Measurements from ENCODE around the gene SNRPA1.

Gene SNRPA1

DNA sequence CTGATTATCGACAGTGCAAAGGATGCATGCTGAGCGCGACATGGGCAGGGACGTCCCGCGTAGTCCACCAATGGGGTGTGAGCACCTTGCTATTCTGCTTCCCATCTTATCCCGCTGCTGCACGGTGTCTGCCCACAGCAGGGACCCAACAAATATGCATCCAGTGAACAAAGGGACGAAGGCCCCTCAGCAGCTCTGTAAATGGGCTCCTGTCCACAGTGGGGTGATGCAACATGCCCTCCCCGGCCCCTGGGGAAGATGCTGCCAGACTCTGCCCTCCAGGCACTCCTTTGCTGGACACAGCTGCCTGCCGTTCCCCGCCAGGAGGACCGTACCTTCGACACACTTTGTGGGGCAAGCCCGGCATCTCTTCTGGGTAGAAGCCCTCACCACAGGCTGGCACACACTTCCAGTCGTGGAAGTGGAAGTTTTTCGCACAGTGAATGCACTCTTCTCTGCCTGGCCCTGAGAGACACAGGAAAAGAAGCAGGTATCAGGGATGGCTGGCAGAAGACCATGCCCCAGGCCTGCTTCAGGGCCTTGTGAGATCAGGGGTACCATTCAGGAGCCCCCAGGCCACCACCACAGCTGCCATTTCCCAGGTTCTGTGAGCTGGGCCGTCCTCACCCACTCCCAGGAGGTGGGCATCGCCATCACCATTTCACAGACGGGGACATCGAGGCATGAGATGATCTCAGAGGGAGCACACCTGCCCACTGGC lies 18.2 kb upstream of the SNRPA1 start:
- FAIRE-seq (no peak), DNase-seq (ENCODE audit: insufficient read length, low spot score) (no peak)
- TF ChIP-seq POLR2A (IDR thresholded peaks at IDR 0.05; ENCODE audit: low read depth, low read length), result no peak

DNA sequence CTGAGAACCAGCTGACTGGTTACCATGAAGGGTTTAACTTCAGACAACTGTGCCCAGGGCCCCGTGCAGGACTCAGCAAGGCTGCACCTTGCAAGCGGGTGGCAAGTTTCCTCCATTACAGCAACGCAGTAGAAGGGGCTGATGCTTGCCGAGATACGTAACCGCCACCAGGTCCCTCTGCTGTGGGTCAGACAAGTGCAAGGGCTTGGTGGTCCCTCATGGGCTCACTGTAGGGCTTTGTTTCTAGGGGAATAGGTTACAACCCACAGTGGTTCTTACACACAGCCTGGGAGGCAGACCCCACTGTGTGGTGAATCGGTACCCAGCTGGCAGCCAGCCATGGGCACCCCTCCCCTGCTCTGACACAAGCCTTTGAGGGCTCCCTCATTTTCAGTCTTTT lies 15.5 kb upstream of the SNRPA1 start:
- no peak for DNase-seq (ENCODE audit: insufficient read length, low spot score)
- TF ChIP-seq POLR2A (IDR thresholded peaks at IDR 0.05; ENCODE audit: low read depth, low read length), result no peak
- no peak for FAIRE-seq

- no peak for DNase-seq (ENCODE audit: insufficient read length, low spot score)
- no peak for FAIRE-seq
- no peak for TF ChIP-seq POLR2A (IDR thresholded peaks at IDR 0.05; ENCODE audit: low read depth, low read length)
Measured at GRCh38 chr15:101310161-101310480, 15.1 kb upstream of the SNRPA1 start.

- no peak for FAIRE-seq
- DNase-seq (ENCODE audit: insufficient read length, low spot score), result no peak
- TF ChIP-seq POLR2A (IDR thresholded peaks at IDR 0.05; ENCODE audit: low read depth, low read length), result no peak
Measured at GRCh38 chr15:101309436-101310160, 14.6 kb upstream of the SNRPA1 start.

DNA sequence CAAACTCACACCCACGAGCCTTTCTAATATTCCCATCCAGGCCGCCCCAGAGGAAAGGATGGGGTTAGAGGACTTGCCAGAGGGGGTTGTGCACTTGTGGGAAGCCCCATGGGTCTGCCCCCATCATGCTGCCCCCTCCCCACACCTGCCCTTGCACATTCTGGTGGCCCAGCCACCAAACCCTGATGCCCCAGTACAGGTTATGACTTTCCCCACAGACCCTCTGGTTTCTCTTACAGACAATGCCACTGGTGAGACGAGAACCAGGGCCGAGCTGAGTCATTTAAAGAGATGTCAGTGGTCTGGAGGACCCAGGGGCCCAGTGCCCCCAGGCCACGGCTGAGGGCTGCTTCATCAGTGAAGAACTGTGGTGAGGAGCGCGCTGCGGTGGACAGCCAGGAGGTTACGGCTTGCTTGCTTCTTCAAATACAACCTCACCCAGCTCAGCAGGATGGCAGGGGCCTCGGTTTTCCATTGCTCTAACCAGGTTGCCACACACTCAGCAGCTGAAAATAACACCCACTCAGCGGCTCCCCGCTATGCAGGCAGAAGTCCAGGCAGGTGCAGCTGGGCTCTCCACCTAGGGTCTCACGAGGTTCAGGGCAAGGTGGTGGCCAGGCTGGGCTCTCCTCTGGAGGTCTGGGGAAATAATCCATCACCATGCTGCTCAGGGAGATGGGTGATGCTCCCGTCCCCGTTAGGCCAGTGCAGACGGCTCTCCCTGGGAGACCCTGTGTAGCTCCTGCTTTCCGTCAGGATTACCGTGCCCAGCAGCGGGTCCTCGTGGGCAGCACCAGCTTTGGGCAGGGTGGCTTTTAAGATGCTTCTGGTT lies 13.8 kb upstream of the SNRPA1 start:
- no peak for TF ChIP-seq POLR2A (IDR thresholded peaks at IDR 0.05; ENCODE audit: low read depth, low read length)
- no peak for DNase-seq (ENCODE audit: insufficient read length, low spot score)
- no peak for FAIRE-seq

DNA sequence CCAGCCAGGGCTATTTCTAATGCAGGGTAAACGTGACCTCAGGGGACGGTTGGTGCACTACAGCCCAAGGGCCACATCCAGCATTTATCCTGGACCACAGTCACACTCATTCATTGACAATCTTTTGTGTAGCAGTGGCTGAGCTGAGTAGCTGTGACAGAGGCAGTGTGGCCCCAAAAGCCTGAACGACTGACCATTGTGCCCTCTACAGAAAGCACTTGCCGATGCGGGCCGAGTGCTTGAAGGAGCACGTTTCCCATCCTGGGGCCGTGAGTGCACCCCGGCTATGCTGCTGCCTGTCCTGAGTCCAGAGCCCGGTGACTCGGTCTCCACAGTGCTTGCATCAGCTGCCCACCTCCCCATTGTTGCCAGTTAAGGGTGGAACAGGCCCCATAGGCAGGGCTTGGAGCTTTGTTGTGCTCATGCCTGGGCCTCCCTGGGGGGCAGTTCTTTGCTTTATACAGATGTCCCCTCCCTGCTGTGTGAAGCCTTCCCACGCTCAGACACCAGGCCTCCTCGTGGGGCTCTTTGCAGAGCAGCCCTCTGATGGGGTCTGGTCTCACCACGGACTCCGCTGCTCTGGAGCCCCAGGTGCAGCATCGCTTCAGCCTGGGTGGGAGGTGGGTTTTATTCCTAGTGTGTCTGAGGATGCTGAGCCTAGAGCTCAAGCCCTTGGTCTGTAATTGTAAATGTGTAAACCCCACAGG lies 13.0 kb upstream of the SNRPA1 start:
- no peak for TF ChIP-seq POLR2A (IDR thresholded peaks at IDR 0.05; ENCODE audit: low read depth, low read length)
- DNase-seq (ENCODE audit: insufficient read length, low spot score) (no peak), FAIRE-seq (no peak)

GRCh38 chr15:101307048-101307896 lies 12.2 kb upstream of the SNRPA1 start:
- FAIRE-seq (no peak), DNase-seq (ENCODE audit: insufficient read length, low spot score) (no peak)
- no peak for TF ChIP-seq POLR2A (IDR thresholded peaks at IDR 0.05; ENCODE audit: low read depth, low read length)

GRCh38 chr15:101306341-101307047 lies 11.4 kb upstream of the SNRPA1 start:
- no peak for TF ChIP-seq POLR2A (IDR thresholded peaks at IDR 0.05; ENCODE audit: low read depth, low read length)
- FAIRE-seq (no peak), DNase-seq (ENCODE audit: insufficient read length, low spot score) (no peak)

- no peak for DNase-seq (ENCODE audit: insufficient read length, low spot score)
- no peak for FAIRE-seq
- TF ChIP-seq POLR2A (IDR thresholded peaks at IDR 0.05; ENCODE audit: low read depth, low read length), result no peak
Measured at GRCh38 chr15:101305820-101306255, 10.8 kb upstream of the SNRPA1 start.

- no peak for DNase-seq (ENCODE audit: insufficient read length, low spot score)
- no peak for FAIRE-seq
- no peak for TF ChIP-seq POLR2A (IDR thresholded peaks at IDR 0.05; ENCODE audit: low read depth, low read length)
Measured at GRCh38 chr15:101303408-101303807, 8.4 kb upstream of the SNRPA1 start.

GRCh38 chr15:101296418-101297405 lies 1.7 kb upstream of the SNRPA1 start:
- TF ChIP-seq POLR2A (IDR thresholded peaks at IDR 0.05; ENCODE audit: low read depth, low read length), result no peak
- FAIRE-seq (no peak), DNase-seq (ENCODE audit: insufficient read length, low spot score) (no peak)

All from H54 (cell line).